Motor neuron (in vitro differentiated cells): ENCODE results near the gene TFDP1. TPM values are rescaled to one million over a fixed set of nuclear protein-coding genes. Genes with fewer than 3 reads are reported as not detected.
A peak's percentile ranks its signal among the peaks of the same experiment; 100 is the strongest.

Experiments
- ATAC-seq, 8 experiments: fragments of 200-7000 bp; cut with Tn5 transposase; replicated peaks in 6 of 8; 2 replicates each; pipeline ENCODE4 v1.8.0; 2021; ENCODE audit warnings: mild to moderate bottlenecking in 8 of 8, moderate library complexity in 8 of 8
- H3K27ac ChIP-seq, 2 donors: fragments of 250-450 bp; sonication (Bioruptor Pico); 2 replicates each; pipeline ENCODE4 v1.9.0; 2021; ENCODE audit warnings: antibody characterized with exemption in 2 of 2, mild to moderate bottlenecking in 2 of 2, moderate library complexity in 1 of 2
- H3K4me1 ChIP-seq, 2 donors: fragments of 250-450 bp; sonication (Bioruptor Pico); replicated peaks in 1 of 2; 2 replicates each; pipeline ENCODE4 v1.6.1; 2021; ENCODE audit warnings: antibody characterized with exemption in 2 of 2, mild to moderate bottlenecking in 2 of 2, moderate library complexity in 1 of 2
- H3K4me3 ChIP-seq, 5 donors: fragments of 250-450 bp; sonication (Bioruptor Pico); 2 replicates each; pipeline ENCODE4 v1.9.0; 2021; ENCODE audit warnings: antibody characterized with exemption in 5 of 5, mild to moderate bottlenecking in 5 of 5, moderate library complexity in 4 of 5
- WGBS, 10 experiments: fragments of 450-650 bp; shearing (Covaris generic); methylation state at CpG; one replicate each; pipeline ENCODE4 v1.0.0; 2022; 5-methylcytosine and 5-hydroxymethylcytosine counted together
- in situ Hi-C, 9 experiments: fragments of 400-800 bp; cut with MboI; loops; one replicate each; pipeline ENCODE4 v1.15.0; 2021; ENCODE audit warnings: low sequenced_read_pairs in 9 of 9, low pct_unique_long_range_greater_than_20kb in 2 of 9; ENCODE audit not compliant: unreplicated experiment in 9 of 9
- total RNA-seq, 8 experiments: library from RNA; unstranded; fragments of 300-600 nt; gene quantifications; 2 replicates each; pipeline versions ENCODE4 v1.2.3 to v1.2.4, GENCODE V29; 2022

Gene TFDP1
- total RNA-seq, 8 experiments from 2014 or later: 17.9 to 98.9 (median 39.5) TPM

DNA sequence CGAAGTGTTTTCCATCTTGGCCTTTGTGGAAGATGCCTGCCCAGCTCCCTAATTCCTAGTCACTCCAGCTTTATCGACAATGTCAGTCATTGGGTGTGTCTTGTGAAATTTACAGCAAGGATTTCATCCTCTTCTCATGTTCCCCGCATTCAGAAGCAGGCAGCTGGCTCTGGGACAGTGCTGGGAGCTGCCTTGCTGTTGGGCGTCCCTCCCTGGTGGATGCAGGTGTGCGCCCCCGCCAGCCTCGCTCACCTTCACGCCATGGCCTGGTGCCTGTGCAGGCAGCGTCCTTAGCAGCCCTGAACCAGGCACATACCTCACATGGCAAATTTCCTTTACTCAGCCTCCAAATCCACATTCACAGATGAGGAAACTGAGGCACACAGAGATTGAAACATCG is 39.7 kb upstream of the TFDP1 start:
- in situ Hi-C loops: no loop called here
- Histone ChIP-seq H3K4me1 (peaks cover 0 to 23% of the 10 kb centered on the region in 2 donors), H3K4me3 (no peak overlapping the region), H3K27ac (no peak overlapping the region)
- ATAC-seq: peak in 2 of 8 experiments; percentile 4 to 6
- WGBS, 10 experiments: 67 to 100% (median 93%) methylated on average over 1 to 5 of the region's 10 CpGs; no CpG with 5 or more reads in 2 of the 10 experiments

GRCh38 chr13:113545455-113545930 is 39.1 kb upstream of the TFDP1 start:
- Histone ChIP-seq H3K4me3 (no peak overlapping the region), H3K4me1 (peaks cover 0 to 23% of the 10 kb centered on the region in 2 donors), H3K27ac (no peak overlapping the region)
- 60 to 82% methylated on average over 3 to 5 of the region's 5 CpGs; no CpG with 5 or more reads in 8 of the 10 experiments for WGBS, 10 experiments
- ATAC-seq: peak in 7 of 8 experiments; percentile 13 to 97 (median 56)
- in situ Hi-C loops: no loop called here

DNA sequence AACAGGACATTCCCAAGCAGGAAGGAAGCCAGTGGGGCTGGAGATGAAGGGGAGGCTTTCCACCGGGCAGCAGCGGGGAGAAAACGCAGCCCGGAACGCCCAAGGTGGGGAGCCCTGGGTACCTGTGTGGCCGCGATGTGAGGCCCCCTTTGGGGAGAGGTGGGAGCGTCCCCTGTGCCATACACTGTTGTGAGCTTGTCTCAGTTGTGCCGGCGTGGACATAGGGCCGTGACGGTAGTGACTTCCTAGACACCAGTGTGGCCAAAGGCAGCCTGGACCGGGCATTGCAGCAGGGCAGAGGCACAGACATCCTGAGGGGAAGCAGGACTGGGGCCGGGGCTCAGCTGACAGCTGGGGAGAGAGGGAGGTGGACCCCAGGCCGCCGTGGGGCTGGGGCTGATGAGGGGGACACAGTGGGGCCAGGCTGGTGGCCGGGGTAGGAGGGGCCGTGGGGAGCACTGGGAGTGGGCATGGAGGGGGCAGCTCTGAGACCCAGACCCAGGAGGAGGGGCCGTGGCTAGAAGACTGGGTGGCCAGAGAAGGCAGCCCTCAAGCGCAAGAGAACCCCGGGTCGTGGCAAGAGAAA is 38.5 kb upstream of the TFDP1 start:
- H3K4me1 ChIP-seq: peaks cover 0 to 23% of the 10 kb centered on the region in 2 donors
- H3K27ac ChIP-seq: no peak overlapping the region
- ATAC-seq: peak in 2 of 8 experiments; percentile 2 to 8
- WGBS, 10 experiments: 69 to 100% (median 78%) methylated on average over 2 to 3 of the region's 22 CpGs; no CpG with 5 or more reads in 7 of the 10 experiments
- in situ Hi-C loops: no loop called here
- H3K4me3 ChIP-seq: no peak overlapping the region

DNA sequence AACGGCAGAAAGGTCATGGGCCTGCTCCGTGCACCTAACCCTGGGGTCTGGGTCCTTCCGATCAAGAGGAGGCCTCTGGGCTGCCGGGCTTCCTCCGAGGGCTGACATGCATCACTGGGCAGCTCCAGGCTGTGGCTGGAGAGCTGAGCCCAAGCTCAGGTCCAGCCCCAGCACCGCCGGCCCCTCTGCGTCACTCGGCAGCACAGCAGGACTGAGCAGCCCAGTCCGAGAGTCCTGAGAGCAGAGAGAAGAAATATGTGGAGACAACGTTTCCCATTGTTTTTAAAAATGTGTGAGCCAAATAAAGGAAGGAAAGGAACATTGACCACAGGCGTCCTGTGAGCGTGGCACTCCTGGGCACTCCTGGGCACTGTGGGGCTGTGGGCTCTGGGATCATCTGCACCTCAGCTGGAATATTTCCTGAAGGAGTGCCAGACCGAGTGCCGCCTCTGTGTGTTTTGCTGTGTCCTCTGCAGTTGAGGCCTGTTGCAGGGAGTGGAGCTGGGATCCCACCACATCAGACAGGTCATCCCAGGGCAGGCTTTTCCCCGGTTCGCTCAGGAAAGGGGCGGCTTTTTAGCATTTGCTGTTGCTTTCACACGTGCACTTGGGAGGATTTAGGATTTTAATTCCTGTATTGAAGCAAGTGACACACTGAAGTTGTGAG is 37.8 kb upstream of the TFDP1 start:
- in situ Hi-C loops: no loop called here
- no peak overlapping the region for H3K4me3 ChIP-seq
- H3K4me1 ChIP-seq: peaks cover 0 to 23% of the 10 kb centered on the region in 2 donors
- H3K27ac ChIP-seq: no peak overlapping the region
- peak in 2 of 8 experiments; percentile 17 to 20 for ATAC-seq
- WGBS, 10 experiments: 52 to 100% (median 83%) methylated on average over 1 to 11 of the region's 19 CpGs; no CpG with 5 or more reads in 3 of the 10 experiments

DNA sequence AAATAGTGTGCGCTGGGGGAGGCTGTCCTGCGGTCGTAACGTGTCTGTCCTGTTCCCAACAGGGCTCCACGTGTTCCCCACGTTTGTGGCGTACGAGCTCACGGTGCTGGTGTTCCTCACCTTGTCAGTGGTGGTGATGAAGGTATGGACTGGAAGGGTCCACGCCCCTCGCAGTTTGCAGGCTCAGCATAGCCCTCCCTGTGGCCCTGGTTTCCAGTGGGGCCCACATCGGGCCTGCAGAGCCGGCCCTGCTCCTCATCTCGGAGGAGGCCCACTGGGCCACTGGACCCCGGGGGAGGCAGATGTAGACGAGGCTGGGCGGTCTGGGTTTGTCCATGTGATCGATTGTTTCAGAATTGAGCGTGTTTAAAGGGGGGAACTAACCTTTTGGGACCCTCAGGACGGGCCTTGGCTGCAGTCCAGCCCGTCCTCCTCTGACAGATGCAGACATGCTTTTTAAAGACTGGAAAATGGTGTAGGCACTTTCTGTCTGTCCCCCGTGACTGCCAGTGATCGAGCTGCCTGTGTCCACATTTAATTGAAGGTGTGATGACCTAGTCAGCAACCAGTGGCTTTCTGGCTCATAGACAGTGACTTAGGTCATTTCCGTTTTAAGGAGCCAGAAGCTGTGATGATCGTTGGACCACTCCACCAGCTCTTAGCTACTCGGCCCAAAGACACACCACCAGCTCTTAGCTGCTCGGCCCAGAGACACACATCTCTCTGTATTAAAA is 37.1 kb upstream of the TFDP1 start:
- no peak overlapping the region for H3K27ac ChIP-seq
- H3K4me3 ChIP-seq: no peak overlapping the region
- WGBS, 10 experiments: 62 to 96% (median 86%) methylated on average over 2 to 13 of the region's 27 CpGs; no CpG with 5 or more reads in 2 of the 10 experiments
- ATAC-seq: peak in 1 of 8 experiments; percentile 47
- peaks cover 0 to 23% of the 10 kb centered on the region in 2 donors for H3K4me1 ChIP-seq
- in situ Hi-C loops: no loop called here

- H3K4me1 ChIP-seq: peaks cover 0 to 23% of the 10 kb centered on the region in 2 donors
- 70 to 100% (median 91%) methylated on average over 1 to 11 of the region's 32 CpGs; no CpG with 5 or more reads in 4 of the 10 experiments for WGBS, 10 experiments
- peak in 3 of 8 experiments; percentile 45 to 65 (median 50) for ATAC-seq
- no peak overlapping the region for H3K27ac ChIP-seq
- in situ Hi-C loops: no loop called here
- no peak overlapping the region for H3K4me3 ChIP-seq
These were observed 36.3 kb upstream of the TFDP1 start for GRCh38 chr13:113548171-113548641.

DNA sequence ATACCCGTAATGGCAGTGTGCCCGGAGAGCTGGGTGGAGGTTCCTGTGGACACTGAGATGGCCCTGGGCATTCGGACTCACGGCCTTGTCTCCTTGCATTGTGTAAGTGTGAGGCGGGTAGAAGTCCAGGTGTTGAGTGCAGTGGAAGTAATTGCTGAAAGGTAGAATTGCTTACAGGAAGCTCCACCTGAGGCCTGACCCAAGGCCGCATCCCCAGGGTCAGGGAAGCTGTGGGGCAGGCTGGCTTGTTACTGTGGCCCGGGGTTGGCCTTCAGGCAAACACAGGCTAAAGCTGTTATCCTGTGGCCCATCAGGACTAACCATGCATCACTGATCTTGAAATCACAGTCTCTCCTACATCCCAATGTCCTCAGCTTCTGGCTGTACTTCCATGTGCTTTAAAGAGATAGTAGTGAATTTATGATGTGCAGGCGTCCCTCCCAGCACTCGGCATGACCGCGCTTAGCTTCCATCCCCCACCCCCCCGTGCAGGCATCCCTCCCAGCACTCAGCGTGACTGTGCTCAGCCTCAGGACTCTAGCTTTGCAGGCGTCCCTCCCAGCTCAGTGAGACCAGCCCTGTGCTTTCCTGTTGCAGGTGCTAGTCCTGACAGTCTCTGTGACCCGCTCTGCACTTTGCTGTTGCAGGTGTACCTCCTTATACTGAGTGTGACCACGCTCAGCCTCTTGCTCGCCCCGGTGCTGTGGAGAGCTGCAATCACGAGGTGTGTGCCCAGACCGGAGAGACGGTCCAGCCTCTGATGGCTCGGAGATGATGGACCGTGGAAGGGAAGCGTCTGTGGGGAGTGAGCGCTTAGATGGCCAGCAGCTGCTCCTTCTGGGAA is 35.6 kb upstream of the TFDP1 start:
- Histone ChIP-seq H3K27ac (peak overlapping the region in 1 of 2 donors; percentile 21), H3K4me1 (peaks cover 0 to 23% of the 10 kb centered on the region in 2 donors), H3K4me3 (no peak overlapping the region)
- in situ Hi-C loops: no loop called here
- ATAC-seq: peak in 5 of 8 experiments; percentile 23 to 52 (median 48)
- 87 to 100% (median 92%) methylated on average over 2 to 12 of the region's 25 CpGs; no CpG with 5 or more reads in 3 of the 10 experiments for WGBS, 10 experiments

DNA sequence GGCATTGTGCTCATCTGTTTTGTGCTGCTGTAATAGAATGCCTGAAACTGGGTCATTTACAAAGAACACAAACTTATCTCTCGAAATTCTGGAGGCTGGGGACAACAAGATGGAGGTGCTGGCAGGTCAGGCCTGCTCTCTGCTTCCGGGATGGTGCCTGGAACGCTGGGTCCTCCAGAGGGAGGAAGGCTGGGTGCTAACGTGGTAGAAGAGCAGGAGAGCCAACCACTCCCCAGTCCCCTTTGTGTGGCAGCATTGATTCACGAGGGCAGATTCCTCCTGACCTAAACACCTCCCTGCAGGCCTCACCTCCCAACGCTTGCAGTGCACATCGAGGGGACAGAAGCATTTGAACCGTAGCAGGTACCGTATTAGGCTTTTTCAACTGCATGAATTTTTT is 34.1 kb upstream of the TFDP1 start:
- no peak overlapping the region for H3K27ac ChIP-seq
- in situ Hi-C loops: no loop called here
- H3K4me1 ChIP-seq: peaks cover 0 to 23% of the 10 kb centered on the region in 2 donors
- 60 to 97% (median 82%) methylated on average over 1 to 9 of the region's 9 CpGs for WGBS, 10 experiments
- H3K4me3 ChIP-seq: no peak overlapping the region
- no peak for ATAC-seq

- no peak overlapping the region for H3K27ac ChIP-seq
- 40 to 100% (median 76%) methylated on average over 1 to 11 of the region's 16 CpGs for WGBS, 10 experiments
- in situ Hi-C loops: no loop called here
- peaks cover 0 to 23% of the 10 kb centered on the region in 2 donors for H3K4me1 ChIP-seq
- ATAC-seq: no peak
- no peak overlapping the region for H3K4me3 ChIP-seq
These were observed 33.2 kb upstream of the TFDP1 start for GRCh38 chr13:113551081-113552000.

GRCh38 chr13:113552079-113552478 is 32.5 kb upstream of the TFDP1 start:
- in situ Hi-C loops: no loop called here
- Histone ChIP-seq H3K4me1 (peaks cover 0 to 22% of the 10 kb centered on the region in 2 donors), H3K4me3 (no peak overlapping the region), H3K27ac (no peak overlapping the region)
- ATAC-seq: no peak
- WGBS, 10 experiments: 82 to 100% (median 96%) methylated on average over 1 to 8 of the region's 11 CpGs; no CpG with 5 or more reads in 2 of the 10 experiments

GRCh38 chr13:113552786-113553434 is 31.6 kb upstream of the TFDP1 start:
- Histone ChIP-seq H3K4me3 (no peak overlapping the region), H3K4me1 (peaks cover 0 to 15% of the 10 kb centered on the region in 2 donors), H3K27ac (no peak overlapping the region)
- WGBS, 10 experiments: 75 to 100% (median 93%) methylated on average over 1 to 11 of the region's 16 CpGs; no CpG with 5 or more reads in 2 of the 10 experiments
- ATAC-seq: peak in 2 of 8 experiments; percentile 27 to 53
- in situ Hi-C loops: no loop called here
